Ramos (cell line): ENCODE data around the gene BSPRY.

Experiments
- in situ Hi-C: fragments of 300-500 bp; cut with MboI; formaldehyde crosslinking; loops from one replicate; pipeline ENCODE4 v1.14.3; 2022; ENCODE audit warnings: low sequenced_read_pairs; ENCODE audit not compliant: unreplicated experiment

Gene BSPRY

DNA sequence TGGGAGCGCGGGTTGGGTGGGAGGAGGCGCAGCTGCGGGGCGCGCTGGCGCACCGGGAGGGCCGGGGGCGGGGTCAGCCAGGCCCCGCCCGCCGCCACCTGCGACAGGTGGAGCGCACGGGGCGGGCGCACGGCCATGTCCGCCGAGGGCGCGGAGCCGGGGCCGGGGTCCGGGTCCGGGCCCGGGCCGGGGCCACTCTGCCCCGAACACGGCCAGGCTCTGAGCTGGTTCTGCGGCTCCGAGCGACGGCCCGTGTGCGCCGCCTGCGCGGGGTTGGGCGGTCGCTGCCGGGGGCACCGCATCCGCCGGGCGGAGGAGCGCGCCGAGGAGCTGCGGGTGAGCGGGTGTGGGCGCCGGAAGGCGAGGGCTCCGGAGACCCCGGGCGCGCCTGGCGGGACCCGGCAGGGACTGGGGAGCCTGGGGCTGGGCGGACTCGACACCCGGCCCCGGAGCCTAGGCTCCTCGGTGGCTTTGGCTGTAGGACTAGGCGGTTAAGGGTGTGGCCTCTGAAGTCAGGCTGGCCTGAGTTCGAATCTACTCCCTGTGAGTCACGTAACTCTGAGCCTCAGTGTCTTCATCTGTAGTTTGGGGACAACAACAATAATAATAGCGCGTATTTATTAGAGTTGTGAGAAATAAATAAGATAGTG, at the start of gene BSPRY:
TSS of gene BSPRY (plus strand) at position 97 of the 650 bp plus-strand sequence. CDS start at position 136, 39 bp downstream.
- in situ Hi-C loops = no loop called here

DNA sequence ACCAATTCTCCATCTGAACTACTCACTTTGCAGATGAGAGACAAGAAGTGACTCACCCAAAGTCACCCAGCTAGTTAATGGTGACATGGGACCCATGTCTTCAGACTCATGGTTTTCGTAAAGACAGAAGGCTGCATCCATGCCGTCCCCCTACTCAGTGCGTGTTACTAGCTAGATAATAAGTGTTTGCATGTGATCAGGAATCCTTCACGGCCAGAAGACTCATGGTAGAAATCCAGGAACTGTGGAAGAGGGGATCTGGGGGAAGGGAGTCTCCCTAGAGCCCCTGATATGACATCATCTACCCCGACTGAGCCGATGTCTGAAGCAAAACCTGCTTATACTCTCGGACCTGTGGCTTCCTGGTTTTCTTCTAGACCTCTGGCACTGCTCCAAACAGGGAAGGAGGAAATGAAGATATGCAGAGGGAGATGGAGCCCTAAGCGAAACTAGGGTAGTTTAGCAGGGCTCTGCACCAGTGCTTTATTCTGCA, 49.5 kb upstream of the BSPRY start:
- in situ Hi-C loops = no loop called here

DNA sequence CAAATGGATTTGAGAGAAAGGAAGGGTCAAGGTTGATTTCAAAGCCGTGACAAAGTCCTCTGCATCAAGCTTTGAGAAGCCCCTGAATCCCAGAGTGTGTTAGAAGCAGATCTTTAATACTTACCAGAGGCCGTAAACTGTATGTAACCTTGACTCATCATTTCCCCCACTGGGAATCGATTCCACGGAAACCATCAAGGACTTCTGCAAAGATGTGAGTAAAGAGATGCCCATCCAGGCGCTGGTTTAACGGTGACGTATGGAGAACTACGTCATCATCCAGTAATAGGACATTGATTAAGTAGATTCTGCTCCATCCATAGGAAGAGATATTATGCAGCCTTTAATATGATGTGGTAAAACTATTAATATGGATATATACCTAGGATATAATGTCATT, 47.8 kb upstream of the BSPRY start:
- in situ Hi-C loops = no loop called here

DNA sequence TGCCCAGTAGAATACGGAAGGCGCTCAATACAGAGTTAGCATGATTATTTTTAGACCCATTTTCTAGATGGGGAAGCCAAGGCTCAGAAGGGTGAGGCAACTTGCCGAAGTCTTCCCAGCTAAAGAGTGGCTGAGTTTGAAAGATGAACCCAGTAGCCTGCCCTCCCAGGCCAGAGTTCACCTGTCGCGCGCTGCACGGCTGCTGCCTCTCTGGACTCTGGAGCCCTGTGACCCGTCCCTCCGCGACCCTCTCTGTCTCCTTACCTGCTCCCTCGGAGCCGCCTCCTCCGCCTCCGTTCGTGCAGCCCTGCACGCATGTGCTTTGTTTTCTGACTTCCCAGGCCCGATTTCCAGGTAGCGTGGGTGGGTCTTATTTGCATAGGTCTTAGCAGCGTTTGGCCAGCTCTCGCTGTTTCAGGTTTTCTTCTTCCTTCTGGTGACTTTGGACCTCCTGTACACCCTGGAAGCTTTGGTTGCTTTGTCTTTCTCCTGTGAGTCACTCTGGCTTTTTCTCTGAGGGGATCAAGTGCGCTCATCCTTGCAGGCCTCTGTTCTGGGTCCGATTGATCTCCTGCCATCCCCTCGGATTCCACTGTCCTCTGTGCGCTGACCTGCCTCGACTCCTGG, 46.4 kb upstream of the BSPRY start, which contains the start of gene RNF183:
TSS of gene RNF183 (minus strand) at position 585 of the 627 bp plus-strand sequence. CDS start 5,192 bp downstream, outside the sequence.
- in situ Hi-C loops = no loop called here

DNA sequence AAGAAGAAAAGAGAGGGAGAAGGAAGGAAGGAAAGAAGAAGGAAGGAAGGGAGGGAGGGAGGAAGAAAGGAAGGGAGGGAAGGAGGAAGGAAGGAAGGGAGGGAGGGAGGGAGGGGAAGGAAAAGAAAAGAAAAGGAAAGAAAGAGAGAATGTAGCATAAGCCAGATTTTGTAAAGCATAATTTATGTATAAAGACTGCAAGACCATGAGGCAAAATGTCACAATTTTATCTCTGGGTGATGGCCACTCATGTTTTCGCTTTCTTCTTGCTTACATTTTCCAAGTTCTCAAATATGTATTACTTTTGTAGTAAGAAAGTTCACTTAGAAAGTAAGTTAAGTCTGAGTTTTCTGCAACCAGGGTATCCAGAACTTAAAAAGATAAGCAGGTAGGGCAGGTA, 42.8 kb upstream of the BSPRY start:
- in situ Hi-C loops = no loop called here

DNA sequence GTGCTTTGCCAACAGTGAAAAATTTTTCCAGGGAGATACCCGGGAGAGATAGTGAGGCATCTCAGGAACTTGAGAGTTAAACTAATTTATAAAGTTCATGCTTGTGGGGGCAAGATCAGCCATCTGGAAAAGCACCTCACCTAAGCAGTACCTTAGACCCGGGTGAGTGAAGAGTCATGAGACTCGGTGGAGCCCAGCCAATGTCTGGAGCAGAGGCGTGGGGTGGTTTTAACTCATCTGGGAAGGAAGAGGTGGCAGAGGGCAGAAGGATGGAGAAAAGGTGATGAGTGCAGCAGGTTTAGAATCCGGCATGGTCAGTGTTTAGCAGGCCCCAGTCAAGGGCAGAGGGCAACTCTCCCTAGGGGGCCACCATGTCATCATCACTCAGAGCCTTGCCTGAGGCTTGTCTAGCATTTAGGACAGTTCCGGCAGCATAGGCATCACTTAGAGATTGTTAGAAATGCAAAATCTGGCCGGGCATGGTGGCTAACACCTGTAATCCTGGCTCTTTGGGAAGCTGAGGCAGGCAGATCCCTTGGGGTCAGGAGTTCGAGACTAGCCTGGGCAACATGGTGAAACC, 41.9 kb upstream of the BSPRY start:
- in situ Hi-C loops = no loop called here

DNA sequence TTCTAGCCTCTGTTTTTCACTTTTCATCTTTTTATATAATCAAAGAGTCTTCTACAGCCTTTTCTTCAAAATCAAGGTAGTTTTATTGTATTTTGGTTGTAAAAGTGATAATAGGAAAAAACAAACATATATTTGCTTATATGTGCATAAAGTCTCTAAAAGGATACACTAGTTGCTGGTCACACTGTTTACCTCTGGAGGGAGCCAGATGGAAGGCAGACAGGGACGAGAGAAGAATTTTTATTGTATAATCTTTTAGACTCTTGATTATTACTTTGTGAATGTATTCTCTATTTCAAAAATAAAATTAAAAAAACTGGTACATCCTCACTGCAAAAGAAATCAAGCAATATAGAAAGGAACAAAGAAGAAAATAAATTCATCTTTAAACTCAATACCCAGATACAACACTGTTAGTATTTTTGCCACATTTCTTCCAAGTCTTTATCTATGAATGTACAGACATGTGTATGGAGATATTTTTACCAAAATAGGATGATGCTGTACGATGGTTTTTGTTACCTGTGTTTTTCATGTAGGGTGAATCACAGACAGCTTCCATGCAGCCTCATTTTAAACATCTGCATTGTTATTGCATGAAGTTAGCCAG, 40.0 kb upstream of the BSPRY start:
- in situ Hi-C loops = no loop called here

DNA sequence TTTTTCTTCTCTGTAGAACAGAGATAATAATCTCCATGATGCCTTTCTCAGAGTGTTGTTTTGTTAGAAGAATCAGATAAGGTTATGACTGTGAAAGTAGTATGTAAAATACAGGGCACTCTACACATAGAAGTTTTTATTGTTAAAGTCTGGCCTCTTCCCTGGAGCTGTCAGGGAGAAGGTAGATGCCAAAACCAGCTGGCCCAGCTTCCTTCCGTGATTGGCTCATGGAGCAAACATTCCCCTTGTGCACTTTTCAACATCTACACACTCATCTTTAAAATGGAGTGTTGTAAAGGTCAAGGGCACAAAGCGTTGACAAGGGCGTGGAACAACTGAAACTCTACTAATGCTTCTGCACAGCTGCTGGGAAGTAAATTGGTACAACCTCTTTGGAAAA, 38.8 kb upstream of the BSPRY start:
- in situ Hi-C loops = no loop called here

DNA sequence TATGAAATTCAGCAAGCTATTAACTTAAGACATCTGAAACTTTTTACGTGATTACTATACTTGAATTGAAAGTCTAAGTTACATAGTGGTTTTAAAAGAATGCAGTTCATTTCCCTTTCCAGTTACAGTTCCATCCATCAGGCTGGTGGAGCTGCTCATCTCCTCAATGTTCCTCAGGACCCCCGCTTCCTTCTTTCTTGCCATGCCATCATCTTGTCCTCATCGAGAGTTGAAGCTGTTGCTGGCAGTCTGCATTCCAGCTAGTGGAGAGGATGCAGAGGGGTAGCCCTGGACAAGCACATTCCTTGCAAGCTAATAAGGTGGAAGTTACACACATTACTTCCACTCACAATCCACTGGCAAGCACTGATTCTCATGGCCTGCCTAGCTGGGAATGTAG, 37.4 kb upstream of the BSPRY start:
- in situ Hi-C loops = no loop called here

DNA sequence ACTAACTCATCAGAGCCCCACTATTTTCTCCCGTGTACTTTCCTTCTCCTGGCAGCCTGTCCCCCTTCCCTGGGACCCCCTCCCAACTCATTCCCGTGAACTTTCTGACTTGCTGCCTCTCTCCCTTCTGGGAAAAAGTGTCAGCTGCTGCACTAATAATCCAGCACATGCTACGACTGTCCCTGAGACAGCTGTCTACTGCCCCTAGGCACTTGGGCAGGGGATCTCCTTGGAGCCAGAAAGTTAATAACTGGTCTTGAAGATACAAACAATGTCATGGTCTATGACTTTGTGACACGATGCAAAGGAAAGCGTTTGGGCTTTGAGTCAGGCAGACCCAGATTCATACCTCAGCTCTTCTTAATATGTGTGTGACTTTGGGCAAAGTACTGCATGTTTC, 36.1 kb upstream of the BSPRY start:
- in situ Hi-C loops = no loop called here

DNA sequence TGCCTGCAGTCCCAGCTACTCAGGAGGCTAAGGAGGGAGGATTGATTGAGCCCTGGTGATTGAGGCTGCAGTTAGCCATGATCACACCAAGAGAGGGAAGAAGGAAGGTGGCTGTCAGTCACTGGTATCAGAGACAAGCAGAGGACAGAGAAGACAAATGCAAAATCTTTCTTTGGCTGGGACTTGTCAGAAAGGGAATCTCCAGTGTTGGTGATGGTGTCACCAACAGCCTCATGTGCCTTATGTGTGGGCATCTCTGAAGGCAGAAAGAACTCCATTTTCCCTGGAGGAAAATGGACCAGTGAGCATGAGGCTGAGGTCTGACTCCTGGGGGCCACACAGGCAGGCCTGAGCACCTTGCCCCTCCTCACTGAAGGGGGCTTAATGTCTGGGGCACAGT, 34.1 kb upstream of the BSPRY start:
- in situ Hi-C loops = no loop called here

DNA sequence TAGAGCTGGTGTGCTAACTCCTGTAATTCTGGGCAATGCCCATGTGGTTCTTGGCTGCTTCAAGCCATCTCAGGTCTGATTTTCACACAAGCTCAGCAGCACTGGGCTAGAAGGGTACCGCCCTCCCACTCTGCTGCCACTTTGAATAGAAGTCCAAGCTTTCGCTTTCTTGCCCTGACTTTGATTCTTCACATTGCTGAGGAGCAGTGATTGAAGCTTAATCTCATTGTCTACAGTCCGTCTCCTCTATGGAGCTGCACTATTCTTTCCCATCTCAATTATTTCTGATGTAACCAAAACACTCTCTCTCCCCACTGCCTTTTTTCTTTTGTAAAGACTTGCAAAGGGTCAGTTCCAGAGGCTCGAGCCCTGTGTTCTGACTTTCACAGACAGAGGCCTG, 33.3 kb upstream of the BSPRY start:
- in situ Hi-C loops = no loop called here

DNA sequence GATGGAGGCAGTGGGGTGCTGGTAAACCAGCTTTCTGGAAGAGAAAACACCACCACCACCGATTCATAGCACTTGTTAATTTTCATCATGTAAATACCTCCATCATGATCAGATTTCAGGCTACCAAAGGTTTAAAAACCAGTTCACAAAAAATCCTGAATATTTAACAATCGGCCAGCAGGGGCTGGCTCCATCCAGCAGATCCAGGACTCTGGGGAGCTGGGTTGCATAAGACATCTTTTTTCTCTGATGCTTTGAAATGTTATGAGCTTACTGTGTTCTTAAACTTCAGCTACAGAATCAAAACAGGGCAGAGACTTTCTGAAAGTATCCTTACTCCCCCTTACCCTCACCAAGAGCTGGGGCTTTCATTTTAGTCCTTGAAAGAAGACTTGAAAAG, 31.6 kb upstream of the BSPRY start:
- in situ Hi-C loops = no loop called here

DNA sequence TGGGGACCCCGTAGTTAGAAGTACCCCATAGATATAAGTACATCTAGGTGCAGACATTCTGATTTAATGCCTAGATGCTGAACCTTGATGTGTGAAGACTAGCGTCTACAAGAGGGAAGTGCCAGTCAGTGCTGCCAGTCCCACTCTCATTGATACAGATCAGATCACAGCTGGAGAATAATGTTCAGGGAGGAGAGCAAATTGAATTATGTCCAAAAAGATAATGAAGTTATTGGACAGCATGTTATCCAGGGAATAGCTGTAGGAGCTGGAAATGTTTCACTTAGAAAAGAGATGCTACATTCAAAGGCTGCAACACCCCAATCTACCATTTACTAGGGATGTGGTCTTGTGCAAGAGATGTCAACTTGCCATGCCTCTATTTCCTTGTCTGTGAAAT, 30.3 kb upstream of the BSPRY start:
- in situ Hi-C loops = no loop called here

DNA sequence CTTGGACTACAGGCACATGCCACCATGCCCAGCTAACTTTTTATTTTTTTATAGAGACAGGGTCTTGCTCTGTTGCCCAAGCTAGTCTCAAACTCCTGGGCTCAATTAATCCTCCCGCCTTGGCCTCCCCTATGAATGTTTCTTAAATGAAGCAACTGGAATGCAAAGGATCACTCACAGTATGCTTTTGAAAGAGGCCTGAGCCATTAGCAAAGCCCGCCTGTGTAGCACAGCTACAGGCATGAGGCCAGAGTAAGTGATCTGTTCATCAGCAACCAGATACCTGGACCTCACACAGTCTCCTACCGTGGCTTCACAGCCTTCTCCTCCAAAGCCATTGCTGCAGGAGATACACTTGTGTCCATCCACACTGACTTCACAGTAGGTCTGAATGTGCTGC, 29.3 kb upstream of the BSPRY start:
- in situ Hi-C loops = no loop called here

DNA sequence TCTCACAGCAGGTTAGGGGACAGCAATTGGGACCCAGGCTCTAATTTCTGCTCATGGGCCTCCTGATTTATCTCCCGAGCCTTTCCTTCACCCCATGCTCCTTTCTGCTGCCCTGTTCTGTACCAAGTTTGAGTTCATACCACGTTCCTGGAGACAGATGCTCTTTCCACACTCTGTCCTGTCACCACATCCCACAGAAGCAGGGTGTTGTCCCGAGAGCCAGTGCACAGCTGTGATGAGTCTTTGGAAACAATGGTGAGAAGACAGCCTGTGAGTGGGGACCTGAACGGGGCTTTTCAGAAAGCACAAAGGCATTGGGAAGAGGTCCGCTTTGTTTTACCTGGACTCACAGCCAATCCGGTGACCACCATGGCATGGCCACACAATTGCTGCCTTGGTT, 26.7 kb upstream of the BSPRY start:
- in situ Hi-C loops = no loop called here

DNA sequence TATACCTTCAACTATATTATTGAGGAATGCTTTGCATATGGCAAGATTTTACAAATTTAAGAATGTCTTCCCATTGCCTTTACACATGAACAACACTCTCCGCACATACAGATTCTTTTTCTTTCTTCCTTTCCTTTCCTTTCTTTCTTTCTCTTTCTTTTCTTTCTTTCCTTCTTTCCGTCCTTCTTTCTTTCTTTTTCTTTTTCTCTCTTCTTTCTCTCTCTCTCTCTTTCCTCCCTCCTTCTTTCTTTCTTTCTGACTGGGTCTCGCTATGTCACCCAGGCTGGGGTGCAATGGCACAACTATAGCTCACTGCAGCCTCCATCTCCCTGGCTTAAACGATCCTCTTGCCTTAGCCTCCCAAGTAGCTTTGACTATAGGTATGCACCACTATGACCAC, 23.1 kb upstream of the BSPRY start:
- in situ Hi-C loops = no loop called here

DNA sequence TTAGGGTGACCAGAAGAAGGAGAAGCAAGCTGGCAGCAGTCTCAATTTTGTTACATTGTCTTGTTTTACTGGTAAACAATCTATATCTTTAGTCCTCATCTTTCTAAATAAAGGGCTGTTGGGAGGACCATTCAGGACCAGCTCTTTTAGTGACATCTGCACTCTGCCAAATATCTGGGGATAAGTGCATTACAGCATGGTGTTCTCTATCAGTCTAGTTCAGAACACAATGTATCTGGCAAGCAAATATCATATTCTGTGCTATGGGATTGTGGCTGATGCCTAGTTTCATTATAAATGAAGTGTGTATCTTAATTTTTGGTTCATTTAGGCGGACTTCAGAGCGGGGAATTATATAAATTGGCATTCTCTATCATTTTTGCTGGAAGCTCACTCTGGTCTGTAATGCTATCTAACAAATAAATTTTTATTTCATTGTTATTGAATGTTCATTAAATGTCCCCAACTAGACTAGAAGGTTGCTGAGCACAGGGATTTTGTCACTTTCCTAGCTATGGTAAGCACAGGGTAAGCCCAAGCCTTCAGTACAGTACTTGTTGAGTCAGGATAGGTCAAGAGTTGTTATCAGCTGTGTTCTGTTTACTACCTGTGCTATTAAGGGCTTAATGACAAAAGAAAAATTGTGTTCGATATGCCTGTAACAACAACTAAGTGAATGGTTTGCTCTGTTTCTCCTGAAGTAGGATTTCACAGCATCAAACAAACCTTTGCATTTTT, 21.1 kb upstream of the BSPRY start:
- in situ Hi-C loops = no loop called here

DNA sequence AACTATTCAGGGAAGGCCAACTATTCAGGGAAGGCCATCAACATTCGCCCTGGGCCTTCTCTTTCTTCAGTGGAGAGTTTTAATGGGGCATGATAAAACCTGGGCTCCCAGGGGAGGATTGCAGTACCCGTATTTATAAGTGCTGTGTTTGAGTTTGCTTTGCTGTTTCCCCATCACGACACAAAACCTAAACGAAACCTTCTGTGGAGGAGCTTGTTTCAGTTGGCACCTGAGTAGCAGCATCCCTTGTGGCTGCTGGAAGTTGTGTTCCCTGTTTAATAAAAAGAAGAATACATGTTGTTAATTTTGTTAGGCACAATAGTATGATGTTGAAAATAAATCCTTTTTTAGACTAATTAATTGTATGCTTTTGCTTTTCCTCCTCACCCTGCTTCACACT, 17.6 kb upstream of the BSPRY start:
- in situ Hi-C loops = no loop called here

DNA sequence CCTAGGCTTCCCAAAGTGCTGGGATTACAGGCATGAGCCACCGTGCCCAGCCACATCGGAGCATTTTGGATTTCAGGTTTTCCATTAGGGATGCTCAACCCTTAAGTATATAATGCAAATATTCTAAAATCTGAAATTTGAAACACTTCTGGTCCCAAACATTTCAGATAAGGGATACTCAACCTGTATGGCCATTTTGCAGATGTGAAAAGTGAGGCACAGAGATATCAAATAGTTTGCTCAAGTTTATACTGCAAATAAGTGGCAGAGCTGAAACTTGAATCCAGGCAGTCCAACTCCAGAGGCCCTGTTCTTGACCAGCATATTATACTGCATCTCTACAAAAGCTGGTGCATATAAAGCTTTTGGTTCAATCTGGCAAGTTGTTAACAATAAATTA, 11.6 kb upstream of the BSPRY start:
- in situ Hi-C loops = no loop called here
